ENCODE data around the gene RBAK.
"Not testable (repeated sequence)": the region's sequence is repeated elsewhere in the genome, so short reads cannot be mapped to it uniquely, and the experiment has no call there.

The RBAK gene

GRCh38 chr7:5051731-5052130 lies 6.1 kb downstream of the RBAK start:
- DNase-seq (ENCODE audit: low read depth), result not testable (repeated sequence)

DNA sequence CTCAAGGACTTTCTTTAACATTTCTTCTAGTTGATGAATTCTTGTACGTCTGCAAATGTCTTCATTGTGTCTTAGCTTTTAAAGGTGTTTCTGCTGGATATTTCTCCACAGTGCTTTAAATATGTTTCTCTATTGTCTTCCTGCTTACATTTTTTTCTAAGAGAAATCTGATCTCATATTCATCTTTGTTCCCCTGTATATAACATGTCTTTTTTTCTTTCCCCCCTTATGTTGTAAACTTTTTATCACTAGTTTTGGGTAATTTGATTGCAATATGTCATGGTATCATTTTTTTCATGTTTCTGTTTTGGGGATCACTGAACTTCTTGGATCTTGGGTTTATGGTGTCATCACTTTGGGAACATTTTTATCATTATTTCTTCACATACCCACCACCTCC lies 7.5 kb downstream of the RBAK start:
- no peak for DNase-seq (ENCODE audit: low read depth)

DNA sequence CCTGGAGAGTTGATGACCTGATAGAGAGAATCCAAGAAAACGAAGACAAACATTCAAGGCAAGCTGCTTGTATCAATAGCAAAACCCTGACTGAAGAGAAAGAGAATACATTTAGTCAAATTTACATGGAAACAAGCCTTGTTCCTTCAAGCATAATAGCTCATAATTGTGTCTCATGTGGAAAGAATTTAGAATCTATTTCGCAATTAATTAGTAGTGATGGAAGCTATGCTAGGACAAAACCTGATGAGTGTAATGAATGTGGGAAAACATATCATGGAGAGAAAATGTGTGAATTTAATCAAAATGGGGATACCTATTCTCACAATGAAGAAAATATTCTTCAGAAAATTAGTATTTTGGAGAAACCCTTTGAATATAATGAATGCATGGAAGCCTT lies 18.0 kb downstream of the RBAK start:
- no peak for DNase-seq (ENCODE audit: low read depth)

GRCh38 chr7:5064391-5065106 lies 18.9 kb downstream of the RBAK start:
- no peak for DNase-seq (ENCODE audit: low read depth)

DNA sequence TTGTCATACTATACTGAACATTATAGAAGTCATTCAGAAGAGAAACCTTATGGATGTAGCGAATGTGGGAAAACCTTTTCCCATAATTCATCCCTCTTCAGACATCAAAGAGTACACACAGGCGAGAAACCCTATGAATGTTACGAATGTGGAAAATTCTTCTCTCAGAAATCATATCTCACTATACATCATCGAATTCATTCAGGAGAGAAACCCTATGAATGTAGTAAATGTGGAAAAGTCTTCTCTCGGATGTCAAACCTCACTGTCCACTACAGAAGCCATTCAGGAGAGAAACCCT lies 19.4 kb downstream of the RBAK start:
- no peak for DNase-seq (ENCODE audit: low read depth)

DNA sequence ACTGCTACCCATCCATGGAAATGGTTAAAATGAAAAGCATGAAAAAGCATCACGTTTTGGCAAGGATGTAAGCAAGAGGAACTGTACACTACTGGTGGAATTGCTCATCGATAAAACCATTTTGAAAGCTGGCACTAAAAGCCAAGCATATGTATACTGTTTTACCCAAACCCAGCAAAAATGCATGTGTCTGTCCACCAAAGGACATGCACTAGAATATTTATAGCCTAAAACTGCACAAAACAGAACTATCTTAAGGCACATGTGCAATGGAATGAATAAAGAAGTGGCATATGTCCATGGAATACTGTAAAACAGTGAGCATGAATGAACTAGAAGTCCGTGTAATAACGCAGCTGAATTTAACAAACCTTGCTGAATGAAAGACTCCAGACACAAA lies 22.9 kb downstream of the RBAK start:
- DNase-seq (ENCODE audit: low read depth), result no peak

- DNase-seq (ENCODE audit: low read depth), result no peak
Measured at GRCh38 chr7:5070206-5070605, 24.5 kb downstream of the RBAK start.

DNA sequence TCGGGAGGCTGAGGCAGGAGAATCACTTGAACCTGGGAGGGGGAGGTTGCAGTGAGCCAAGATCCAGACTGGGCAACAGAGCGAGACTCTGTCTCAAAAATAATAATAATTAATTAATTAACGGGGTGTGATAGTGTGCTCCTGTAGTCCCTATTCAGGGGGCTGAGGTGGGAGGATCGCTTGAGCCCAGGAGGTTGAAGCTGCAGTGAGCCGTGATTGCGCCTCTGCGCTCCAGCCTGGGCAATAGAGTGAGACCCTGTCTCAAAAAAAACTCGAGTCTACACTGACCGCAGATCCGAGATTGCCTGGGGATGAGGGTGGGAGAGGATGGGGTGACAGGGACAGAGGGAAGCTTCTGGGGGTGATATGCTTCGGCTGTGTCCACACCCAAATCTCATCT lies 29.5 kb downstream of the RBAK start:
- DNase-seq (ENCODE audit: low read depth), result not testable (repeated sequence)

GRCh38 chr7:5077740-5078139 lies 32.1 kb downstream of the RBAK start:
- DNase-seq (ENCODE audit: low read depth), result no peak

DNA sequence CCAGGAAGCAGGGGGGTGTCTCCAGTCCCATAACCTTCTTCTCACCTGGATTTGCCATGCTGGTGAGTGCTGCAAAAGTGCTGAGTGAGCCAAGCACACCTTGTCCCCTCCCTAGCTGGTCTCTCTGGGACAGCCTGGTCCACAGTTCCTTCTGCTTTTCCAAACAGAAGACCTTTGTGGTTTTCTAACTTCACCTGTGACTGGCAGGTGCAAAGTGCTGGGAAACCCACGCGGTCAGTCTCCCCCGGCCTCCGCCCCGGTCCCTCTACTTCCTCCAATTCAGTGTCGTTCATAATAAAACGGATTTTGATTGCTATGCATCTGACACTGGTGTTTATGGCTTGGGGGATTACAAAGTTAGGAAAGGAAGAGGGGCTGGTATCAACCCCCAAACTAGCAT lies 37.1 kb downstream of the RBAK start:
- no peak for DNase-seq (ENCODE audit: low read depth)

DNA sequence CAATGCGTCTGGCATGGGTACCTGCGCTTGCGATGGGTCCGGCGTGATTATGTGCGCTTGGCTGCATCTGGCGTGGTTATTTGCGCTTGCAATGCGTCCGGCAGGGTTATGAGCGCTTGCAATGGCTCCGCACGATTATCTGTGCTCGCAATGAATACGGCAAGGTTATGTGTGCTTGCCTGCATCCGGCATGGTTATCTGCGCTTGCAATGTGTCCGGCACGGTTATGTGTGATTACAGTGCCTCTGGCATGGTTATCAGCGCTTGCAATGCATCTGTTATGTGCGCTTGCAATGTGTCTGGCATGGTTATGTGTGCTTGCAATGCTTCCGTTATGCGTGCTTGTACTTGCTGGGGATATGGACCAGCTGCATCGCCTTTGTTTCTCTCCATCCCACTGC lies 37.7 kb downstream of the RBAK start:
- no peak for DNase-seq (ENCODE audit: low read depth)

DNA sequence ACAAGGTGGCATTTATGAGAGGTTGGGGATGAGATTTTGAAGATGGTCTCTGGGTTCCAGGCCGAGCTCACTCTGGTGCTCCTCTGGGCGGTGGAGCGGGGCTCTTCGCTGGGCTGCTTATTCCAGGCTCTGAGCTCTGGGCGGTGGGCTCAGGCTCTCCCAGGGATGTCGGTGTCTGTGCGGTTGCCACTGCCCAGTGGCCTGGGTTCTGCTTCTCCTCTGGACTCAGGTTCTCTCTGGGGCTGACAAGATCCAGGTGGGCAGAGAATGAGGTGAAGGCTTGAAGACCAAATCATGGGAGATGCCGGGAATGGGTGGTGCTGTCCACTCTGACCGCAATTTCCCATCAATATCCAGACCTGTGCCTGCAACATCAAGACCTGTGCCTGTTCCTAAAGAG lies 40.6 kb downstream of the RBAK start:
- DNase-seq (ENCODE audit: low read depth), result no peak

- DNase-seq (ENCODE audit: low read depth), result not testable (repeated sequence)
Measured at GRCh38 chr7:5088228-5088833, 42.7 kb downstream of the RBAK start.

DNA sequence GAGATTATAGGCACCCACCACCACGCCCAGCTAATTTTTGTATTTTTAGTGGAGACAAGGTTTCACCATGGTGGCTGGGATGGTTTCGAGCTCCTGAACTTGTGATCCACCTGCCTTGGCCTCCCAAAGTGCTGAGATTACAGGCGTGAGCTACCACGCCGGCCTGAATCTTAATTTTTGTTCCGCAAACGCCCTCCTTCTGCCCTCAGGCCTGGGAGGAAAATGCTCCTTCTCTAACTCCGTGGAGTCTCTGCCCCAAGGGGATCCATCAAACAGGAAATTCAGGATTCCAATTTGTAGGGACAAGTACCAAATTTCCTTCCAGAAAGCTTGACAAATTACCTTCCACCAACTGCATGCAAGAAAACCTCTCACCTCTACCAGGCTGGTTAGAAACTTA lies 43.2 kb downstream of the RBAK start:
- DNase-seq (ENCODE audit: low read depth), result no peak

GRCh38 chr7:5093948-5094347 lies 48.3 kb downstream of the RBAK start:
- no peak for DNase-seq (ENCODE audit: low read depth)

DNA sequence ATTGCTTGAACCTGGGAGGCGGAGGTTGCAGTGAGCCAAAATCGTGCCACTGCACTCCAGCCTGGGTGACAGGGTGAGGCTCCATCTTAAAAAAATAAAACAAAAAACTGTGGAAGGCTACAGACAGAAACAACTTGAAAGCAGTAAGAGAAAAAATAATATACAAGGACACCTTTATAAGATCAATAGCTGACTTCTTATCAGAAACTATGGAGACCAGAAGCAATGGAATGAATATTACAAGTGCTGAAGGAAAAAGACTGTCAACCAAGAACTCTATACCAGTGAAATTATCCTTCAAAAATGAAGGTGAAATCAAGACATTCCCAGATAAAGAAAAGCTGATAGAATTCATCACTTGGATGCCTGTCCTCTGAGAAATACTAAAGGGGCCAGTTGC lies 49.0 kb downstream of the RBAK start:
- no peak for DNase-seq (ENCODE audit: low read depth)

DNA sequence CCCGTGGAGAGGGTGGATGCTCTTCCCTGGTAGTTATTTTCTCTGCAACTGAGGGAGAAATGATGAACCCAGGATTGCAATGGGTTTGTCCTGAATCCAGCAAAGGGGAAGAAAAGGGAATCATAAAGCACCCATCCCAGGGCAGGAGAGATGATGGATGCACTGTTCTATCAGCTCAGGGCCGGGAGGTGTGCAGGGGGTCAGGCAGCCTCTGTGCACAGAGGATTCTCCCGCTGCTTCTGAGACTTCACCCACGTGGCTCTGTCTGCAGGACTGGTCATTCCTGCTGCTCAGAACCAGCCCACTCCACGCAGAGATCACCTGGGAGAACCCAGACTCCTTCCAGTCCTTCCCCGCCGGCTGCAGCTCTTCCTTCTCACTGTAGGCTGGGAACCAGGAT lies 70.7 kb downstream of the RBAK start:
- DNase-seq (ENCODE audit: low read depth), result no peak

DNA sequence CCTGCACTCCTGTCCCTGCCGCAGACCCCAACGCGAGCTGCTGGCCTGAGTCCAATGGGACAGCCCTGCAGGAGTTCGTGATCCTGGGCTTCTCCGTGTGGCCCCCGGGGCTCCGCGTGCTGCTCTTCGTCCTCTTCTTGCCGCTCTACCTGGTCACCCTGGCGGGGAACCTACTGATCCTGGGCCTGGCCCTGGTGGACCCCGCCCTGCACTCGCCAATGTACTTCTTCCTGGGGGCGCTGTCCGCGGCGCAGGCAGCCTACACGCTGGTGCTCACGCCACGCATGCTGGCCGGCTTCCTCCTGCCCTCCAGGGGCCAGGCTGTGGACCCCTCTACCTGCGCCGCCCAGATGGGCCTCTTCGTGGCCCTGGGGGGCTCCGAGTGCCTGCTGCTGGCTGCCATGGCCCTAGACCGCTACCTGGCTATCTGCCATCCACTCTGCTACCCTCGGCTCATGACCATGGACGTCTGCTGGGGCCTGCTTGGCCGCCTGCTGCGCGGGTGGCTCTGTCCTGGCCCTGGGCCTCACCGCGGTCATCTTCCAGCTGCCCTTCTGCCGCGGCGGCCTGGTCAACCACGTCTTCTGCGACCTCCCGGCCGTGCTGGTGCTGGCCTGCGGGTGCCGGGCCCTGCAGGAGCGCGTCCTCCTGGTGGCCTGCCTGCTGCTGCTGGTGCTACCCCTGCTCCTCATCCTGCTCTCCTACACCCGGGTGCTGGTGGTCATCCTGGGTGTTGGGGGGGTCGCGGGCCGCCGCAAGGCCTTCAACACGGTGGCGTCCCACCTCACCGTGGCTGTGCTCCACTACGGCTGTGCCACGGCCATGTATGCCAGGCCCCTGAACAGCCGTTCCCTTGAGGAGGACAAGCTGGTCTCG lies 71.7 kb downstream of the RBAK start:
- no peak for DNase-seq (ENCODE audit: low read depth)
